Testis (tissue), 3 donors: ENCODE results near the gene GSG1L. TPM values are rescaled to one million over a fixed set of nuclear protein-coding genes. Genes with fewer than 3 reads are reported as not detected.

Experiments
- DNase-seq: peaks from one replicate; pipeline ENCODE4 v3.0.0-alpha.2; 2019
- H3K27ac ChIP-seq, 2 donors: fragments of 200-600 bp; sonication (generic); one replicate each; pipeline ENCODE4 v1.5.1; 2019
- H3K27me3 ChIP-seq: fragments of 200-600 bp; sonication (generic); one replicate; pipeline ENCODE4 v1.5.1; 2019
- H3K36me3 ChIP-seq: fragments of 200-600 bp; sonication (generic); one replicate; pipeline ENCODE4 v1.5.1; 2017; ENCODE audit warnings: low read depth; ENCODE audit errors: missing control alignments
- H3K4me1 ChIP-seq: fragments of 200-600 bp; sonication (generic); one replicate; pipeline ENCODE4 v1.5.1; 2019
- H3K4me3 ChIP-seq, 2 donors: fragments of 200-600 bp; sonication (generic); one replicate each; pipeline ENCODE4 v1.5.1; 2017 to 2019
- H3K9me3 ChIP-seq: fragments of 200-600 bp; sonication (generic); one replicate; pipeline ENCODE4 v1.5.1; 2017
- CTCF ChIP-seq, 3 experiments: fragments of 450-650 bp in 2 of 3; fragments of 200-600 bp in 1 of 3; sonication (generic) in 1 of 3; IDR thresholded peaks; one replicate each; pipeline ENCODE4 v1.5.1; 2016 to 2019; ENCODE audit warnings: antibody characterized with exemption in 3 of 3, mild to moderate bottlenecking in 2 of 3, moderate library complexity in 1 of 3
- POLR2A ChIP-seq: fragments of 450-650 bp; IDR thresholded peaks from one replicate; pipeline ENCODE4 v1.6.1; 2017; ENCODE audit warnings: antibody characterized with exemption, mild to moderate bottlenecking, moderate library complexity
- WGBS, 2 donors: methylation state at CpG; one replicate each; pipeline ENCODE4 v1.1.5; 2018; 5-methylcytosine and 5-hydroxymethylcytosine counted together
- intact Hi-C: fragments of 100-400 bp; cut with DNase I; formaldehyde crosslinking; loops from one replicate; pipeline ENCODE4 v1.15.1; 2023; ENCODE audit warnings: low total_unique reads
- polyA plus RNA-seq: library from polyadenylated mRNA; stranded (reverse); fragments of 350-450 nt; fragmentation: Illumina TruSeq; extraction: RNeasy Lipid Tissue Mini Kit (QIAGEN cat#74804); gene quantifications from one replicate; pipeline ENCODE4 v1.2.3, GENCODE V29; 2014; ENCODE audit warnings: low read depth, low replicate concordance; ENCODE audit not compliant: insufficient read depth
- total RNA-seq, 2 donors: library from RNA; depleted of rRNA; stranded (reverse); fragments of >200 nt; gene quantifications; one replicate each; pipeline ENCODE4 v1.2.3, GENCODE V29; 2016

The GSG1L gene
- total and polyA plus RNA-seq, 3 donors from 2014 or later, result 1.1 to 2.8 (median 1.9) TPM

GRCh38 chr16:28010671-28011070 lies 52.8 kb downstream of the GSG1L start:
- TF ChIP-seq POLR2A (no peak), CTCF (IDR thresholded peaks at IDR 0.05) (no peak)
- intact Hi-C loops, result no loop called here
- no peaks in the 10 kb centered on the region for H3K27me3 ChIP-seq
- no peak overlapping the region for H3K4me3 ChIP-seq
- DNase-seq, result no peak
- H3K36me3 ChIP-seq, result no peaks in the 10 kb centered on the region
- WGBS, 2 donors, result 52 to 75% methylated on average over 9 of the region's 9 CpGs
- no peaks in the 10 kb centered on the region for H3K9me3 ChIP-seq
- H3K4me1 ChIP-seq, result no peaks in the 10 kb centered on the region
- no peak overlapping the region for H3K27ac ChIP-seq

GRCh38 chr16:28009586-28010373 lies 53.7 kb downstream of the GSG1L start:
- DNase-seq, result no peak

GRCh38 chr16:28003923-28004322 lies 59.6 kb downstream of the GSG1L start:
- no peaks in the 10 kb centered on the region for H3K4me1 ChIP-seq
- H3K27me3 ChIP-seq, result no peaks in the 10 kb centered on the region
- H3K4me3 ChIP-seq, result peak overlapping the region in 1 of 2 donors; percentile 6
- no peak overlapping the region for H3K27ac ChIP-seq
- intact Hi-C loops, result no loop called here
- no peak for TF ChIP-seq POLR2A
- TF ChIP-seq CTCF (IDR thresholded peaks at IDR 0.05), result no peak
- no peaks in the 10 kb centered on the region for H3K9me3 ChIP-seq
- WGBS, 2 donors, result 60 to 67% methylated on average over 9 of the region's 9 CpGs
- no peaks in the 10 kb centered on the region for H3K36me3 ChIP-seq
- DNase-seq, result no peak

More at GRCh38 chr16:28009586-28010373, 53.7 kb downstream of the GSG1L start:
- Histone ChIP-seq H3K27me3 (no peaks in the 10 kb centered on the region), H3K9me3 (no peaks in the 10 kb centered on the region), H3K36me3 (no peaks in the 10 kb centered on the region), H3K27ac (no peak overlapping the region), H3K4me1 (no peaks in the 10 kb centered on the region), H3K4me3 (no peak overlapping the region)
- no peak for TF ChIP-seq POLR2A
- 74 to 77% methylated on average over 15 to 17 of the region's 17 CpGs for WGBS, 2 donors
- intact Hi-C loops, result no loop called here

- no peaks in the 10 kb centered on the region for H3K27me3 ChIP-seq
- intact Hi-C loops, result no loop called here
- WGBS, 2 donors, result 50 to 54% methylated on average over 13 to 14 of the region's 14 CpGs
- no peaks in the 10 kb centered on the region for H3K4me1 ChIP-seq
- TF ChIP-seq CTCF (IDR thresholded peaks at IDR 0.05) (no peak), POLR2A (no peak)
- DNase-seq, result peak; percentile 58
- no peaks in the 10 kb centered on the region for H3K36me3 ChIP-seq
- no peak overlapping the region for H3K27ac ChIP-seq
- peak overlapping the region in 1 of 2 donors; percentile 6 for H3K4me3 ChIP-seq
- no peaks in the 10 kb centered on the region for H3K9me3 ChIP-seq
Observed at GRCh38 chr16:28003021-28003865, 60.3 kb downstream of the GSG1L start.

- no peaks in the 10 kb centered on the region for H3K4me1 ChIP-seq
- no peaks in the 10 kb centered on the region for H3K9me3 ChIP-seq
- WGBS, 2 donors, result 76 to 84% methylated on average over 4 of the region's 4 CpGs
- no peak overlapping the region for H3K27ac ChIP-seq
- TF ChIP-seq CTCF (IDR thresholded peaks at IDR 0.05), result no peak
- TF ChIP-seq POLR2A, result no peak
- no peaks in the 10 kb centered on the region for H3K27me3 ChIP-seq
- no peak for DNase-seq
- H3K36me3 ChIP-seq, result no peaks in the 10 kb centered on the region
- H3K4me3 ChIP-seq, result no peak overlapping the region
- intact Hi-C loops, result no loop called here
Observed at GRCh38 chr16:28001642-28002041, 61.9 kb downstream of the GSG1L start.
